Omental fat pad (tissue), 4 donors: Measurements from ENCODE around the gene EIF2S3B. TPM values are rescaled to one million over a fixed set of nuclear protein-coding genes. Genes with fewer than 3 reads are reported as not detected.

Source experiments
- ATAC-seq: fragments of 150-250 bp; one replicate; pipeline ENCODE4 v1.9.1; 2016; ENCODE audit warnings: mild to moderate bottlenecking, moderate library complexity; ENCODE audit not compliant: low FRiP score
- DNase-seq: peaks from one replicate; pipeline ENCODE4 v3.0.0-alpha.2; 2019; ENCODE audit warnings: low spot score
- small RNA-seq: library from RNA; depleted of rRNA; stranded (forward); fragments of <200 nt; gene quantifications from one replicate; pipeline ENCODE3, GENCODE V24; 2016
- total RNA-seq, 4 donors: library from RNA; depleted of rRNA; stranded (reverse); fragments of >200 nt; gene quantifications; one replicate each; pipeline ENCODE4 v1.1.0, GENCODE V29; 2016
- TF ChIP-seq, protein P1 (sequence below), 3 donors: fragments of 450-650 bp; IDR thresholded peaks; one replicate each; pipeline ENCODE4 v1.5.1; 2016 to 2017; ENCODE audit warnings: antibody characterized with exemption in 3 of 3, mild to moderate bottlenecking in 3 of 3, moderate library complexity in 2 of 3

The EIF2S3B gene
- total RNA-seq, 4 donors from 2014 or later, result not detected

DNA sequence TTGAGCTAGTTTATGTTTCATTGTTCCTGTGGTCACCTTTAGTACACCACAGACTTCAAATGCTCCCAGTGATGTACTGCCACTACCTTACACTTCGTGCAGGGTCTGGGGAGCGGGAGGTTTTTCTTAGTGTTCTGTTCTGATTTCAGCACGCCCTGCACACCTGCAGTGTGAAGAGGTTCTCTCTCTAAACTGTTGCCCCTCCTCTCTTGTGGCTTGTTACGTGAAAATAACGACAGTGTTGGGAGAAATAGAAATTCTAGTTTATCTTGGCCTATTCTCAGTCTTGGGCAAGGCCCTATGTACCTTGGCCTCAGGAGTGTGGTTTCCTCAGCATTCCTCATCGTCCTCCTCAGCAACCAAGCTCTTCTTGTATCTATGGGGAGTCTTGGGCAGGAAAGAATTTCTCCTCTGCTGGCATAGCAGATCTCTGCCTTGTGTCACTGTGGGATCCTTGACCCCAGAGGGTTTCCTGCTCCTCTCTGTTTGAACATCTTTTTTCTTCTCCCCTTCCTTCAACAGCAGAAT is 48.6 kb downstream of the EIF2S3B start:
- TF ChIP-seq, protein P1, sequence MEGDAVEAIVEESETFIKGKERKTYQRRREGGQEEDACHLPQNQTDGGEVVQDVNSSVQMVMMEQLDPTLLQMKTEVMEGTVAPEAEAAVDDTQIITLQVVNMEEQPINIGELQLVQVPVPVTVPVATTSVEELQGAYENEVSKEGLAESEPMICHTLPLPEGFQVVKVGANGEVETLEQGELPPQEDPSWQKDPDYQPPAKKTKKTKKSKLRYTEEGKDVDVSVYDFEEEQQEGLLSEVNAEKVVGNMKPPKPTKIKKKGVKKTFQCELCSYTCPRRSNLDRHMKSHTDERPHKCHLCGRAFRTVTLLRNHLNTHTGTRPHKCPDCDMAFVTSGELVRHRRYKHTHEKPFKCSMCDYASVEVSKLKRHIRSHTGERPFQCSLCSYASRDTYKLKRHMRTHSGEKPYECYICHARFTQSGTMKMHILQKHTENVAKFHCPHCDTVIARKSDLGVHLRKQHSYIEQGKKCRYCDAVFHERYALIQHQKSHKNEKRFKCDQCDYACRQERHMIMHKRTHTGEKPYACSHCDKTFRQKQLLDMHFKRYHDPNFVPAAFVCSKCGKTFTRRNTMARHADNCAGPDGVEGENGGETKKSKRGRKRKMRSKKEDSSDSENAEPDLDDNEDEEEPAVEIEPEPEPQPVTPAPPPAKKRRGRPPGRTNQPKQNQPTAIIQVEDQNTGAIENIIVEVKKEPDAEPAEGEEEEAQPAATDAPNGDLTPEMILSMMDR (IDR thresholded peaks at IDR 0.05), result no peak
- ATAC-seq (no peak), DNase-seq (no peak)

DNA sequence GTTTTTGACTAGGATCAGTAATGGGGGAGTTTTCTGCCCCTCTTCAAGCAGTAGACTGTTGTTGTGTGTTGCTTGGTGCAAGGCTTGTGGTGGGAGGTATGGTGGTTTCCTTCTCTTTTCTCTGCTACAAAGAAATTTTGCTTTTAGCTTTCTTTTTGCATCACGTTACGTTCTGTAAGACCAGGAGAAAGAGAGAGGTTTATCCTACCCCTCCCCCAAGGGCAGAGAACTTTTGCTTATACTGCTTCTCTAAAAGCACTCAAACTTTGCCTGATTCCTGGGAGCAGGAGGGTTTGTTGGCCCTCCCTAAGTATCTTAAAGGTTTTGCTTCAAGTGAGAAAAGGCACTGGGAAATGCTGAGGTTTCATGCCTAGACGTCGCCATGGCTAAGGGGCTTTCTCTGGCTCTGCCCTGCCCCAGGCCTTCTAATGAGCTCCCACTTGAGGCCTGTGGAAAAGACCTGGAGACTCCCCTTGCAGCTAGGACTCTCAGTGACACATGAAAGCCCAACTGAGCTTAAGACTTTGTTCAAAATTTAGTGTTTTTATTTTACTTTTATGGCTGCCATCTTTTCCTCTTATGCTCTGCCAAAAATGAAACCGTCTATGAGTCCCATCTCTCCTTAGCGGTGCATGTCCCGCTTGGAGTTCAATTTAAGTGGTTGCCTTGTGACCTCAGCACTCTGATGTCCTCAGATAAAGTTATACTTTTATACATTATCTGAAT is 49.2 kb downstream of the EIF2S3B start:
- DNase-seq (no peak), ATAC-seq (no peak)
- TF ChIP-seq, protein P1 (IDR thresholded peaks at IDR 0.05), result no peak

DNA sequence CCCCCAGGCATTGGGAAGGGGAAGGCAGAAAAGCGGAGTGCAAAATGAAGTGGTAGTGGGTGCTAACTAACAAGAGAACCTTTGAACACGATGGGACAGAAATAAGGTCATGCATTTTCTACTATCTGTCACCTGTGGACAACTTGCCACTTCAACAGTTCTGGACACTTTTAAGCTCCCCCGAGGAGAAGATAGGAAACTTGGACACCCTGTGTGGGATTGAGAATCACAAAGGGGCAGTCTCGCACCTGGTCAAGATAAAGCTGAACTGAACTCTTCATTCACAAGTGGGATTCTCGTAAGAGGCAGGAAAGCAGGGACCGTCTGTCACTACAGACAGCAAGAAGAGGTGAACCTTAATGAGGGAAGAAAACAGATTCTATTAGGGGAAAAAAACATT is 51.6 kb downstream of the EIF2S3B start:
- DNase-seq (no peak), ATAC-seq (no peak)
- TF ChIP-seq, protein P1 (IDR thresholded peaks at IDR 0.05), result no peak

DNA sequence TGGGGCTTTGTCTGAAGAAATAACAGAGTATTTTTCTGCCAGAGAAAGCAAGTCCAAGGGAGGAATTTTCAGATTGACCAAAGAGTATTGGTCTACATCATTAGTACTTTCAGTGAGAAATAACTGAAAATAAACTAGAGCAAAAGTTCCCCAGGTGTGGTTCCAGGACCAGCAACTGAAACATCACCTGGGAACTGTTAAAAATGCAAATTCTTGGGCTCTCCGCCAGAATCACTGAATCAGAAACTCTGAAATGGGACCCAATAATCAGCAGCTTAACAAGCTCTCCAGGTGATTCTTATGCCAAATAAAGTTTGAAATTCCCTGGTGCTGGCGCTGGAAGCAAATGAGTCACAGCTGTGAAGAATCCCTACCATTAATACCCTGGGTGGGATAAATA is 52.1 kb downstream of the EIF2S3B start:
- DNase-seq (no peak), ATAC-seq (no peak)
- TF ChIP-seq, protein P1 (IDR thresholded peaks at IDR 0.05), result no peak

Small RNAs within 50 kb of the gene (small RNA-seq; reads per million reads assigned to genes)
- gene SLC25A39P2, result not detected

Other genes with a start within 250 kb of the EIF2S3B start
- 1 to 10 TPM; 2.2 to 4.6 (median 3.1) TPM for gene KLRD1, start 198.0 kb upstream of the EIF2S3B start, total RNA-seq
- 1 to 10 TPM; 2.7 to 6.5 (median 4.2) TPM for gene KLRK1, start 115.8 kb upstream of the EIF2S3B start, total RNA-seq
- gene KLRC4, start 96.1 kb upstream of the EIF2S3B start, total RNA-seq, result under 1 TPM in 2 of 4 donors, not detected in 2; 0.63 to 0.96 TPM
- 1 to 10 TPM in 1 of 4 donors, not detected in 3; 1.3 TPM for gene KLRC3, start 85.3 kb upstream of the EIF2S3B start, total RNA-seq
- under 1 TPM in 3 of 4 donors, not detected in 1; 0.37 to 0.72 (median 0.69) TPM for gene KLRC2, start 69.9 kb upstream of the EIF2S3B start, total RNA-seq
- gene KLRC1, start 52.5 kb upstream of the EIF2S3B start, total RNA-seq, result 1 to 10 TPM in 2 of 4 donors, under 1 TPM in 2; 0.28 to 2.2 (median 1.2) TPM
- 10 to 100 TPM in 1 of 4 donors, 1 to 10 TPM in 3; 4.9 to 12.6 (median 7.6) TPM for gene MAGOHB, start 107.7 kb downstream of the EIF2S3B start, total RNA-seq
- under 1 TPM in 2 of 4 donors, not detected in 2; 0.32 to 0.56 TPM for gene STYK1, start 168.2 kb downstream of the EIF2S3B start, total RNA-seq
- gene YBX3, start 217.4 kb downstream of the EIF2S3B start, total RNA-seq, result 100 to 1,000 TPM; 281 to 567 (median 448) TPM